HL-60 (cell line): ENCODE data around the gene PHC2.

Experiments used
- DNase-seq, 2 experiments: peaks; one replicate each; pipeline ENCODE4 v3.0.0-alpha.2; 2010 to 2020; ENCODE audit warnings: low read depth in 1 of 2, low spot score in 1 of 2
- H3K27ac ChIP-seq: fragments of 250-450 bp; sonication (Bioruptor Pico); replicated peaks from 2 replicates; pipeline ENCODE4 v1.5.1; 2020; ENCODE audit warnings: mild to moderate bottlenecking, moderate library complexity
- H3K27me3 ChIP-seq: fragments of 250-450 bp; sonication (Bioruptor Pico); 2 replicates; pipeline ENCODE4 v1.5.1; 2021; ENCODE audit warnings: mild to moderate bottlenecking, moderate library complexity; ENCODE audit not compliant: insufficient read depth, poor library complexity, severe bottlenecking
- H3K4me3 ChIP-seq: replicated peaks from 2 replicates; pipeline ENCODE4 v1.5.1; 2011; ENCODE audit warnings: mild to moderate bottlenecking, control low read depth, low read length; ENCODE audit not compliant: insufficient read depth
- CTCF ChIP-seq: IDR thresholded peaks from one replicate; pipeline ENCODE4 v1.5.1; 2011; ENCODE audit warnings: low read length, control low read depth, inconsistent platforms; ENCODE audit not compliant: insufficient read depth
- GABPA ChIP-seq: IDR thresholded peaks from 2 replicates; pipeline ENCODE4 v1.6.1; 2012; ENCODE audit warnings: low read depth
- POLR2AphosphoS5 ChIP-seq: IDR thresholded peaks from 2 replicates; pipeline ENCODE4 v1.6.1; 2012; ENCODE audit warnings: low read depth
- REST ChIP-seq: IDR thresholded peaks from 2 replicates; pipeline ENCODE4 v1.6.1; 2012; ENCODE audit warnings: low read depth; ENCODE audit not compliant: insufficient replicate concordance
- SPI1 ChIP-seq: IDR thresholded peaks from 2 replicates; pipeline ENCODE4 v1.6.1; 2012; ENCODE audit warnings: low read depth, mild to moderate bottlenecking, borderline replicate concordance

PHC2 gene

GRCh38 chr1:33401471-33401870 is 29.4 kb downstream of the PHC2 start:
- DNase-seq = no peak
- Histone ChIP-seq H3K4me3 (no peak overlapping the region), H3K27ac (no peak overlapping the region), H3K27me3 (no peaks in the 10 kb centered on the region)
- TF ChIP-seq REST (no peak), POLR2AphosphoS5 (no peak), CTCF (no peak), SPI1 (no peak), GABPA (no peak)

- TF ChIP-seq POLR2AphosphoS5 (no peak), REST (no peak), SPI1 (no peak), GABPA (no peak), CTCF (no peak)
- H3K27ac ChIP-seq = no peak overlapping the region
- H3K27me3 ChIP-seq = no peaks in the 10 kb centered on the region
- no peak overlapping the region for H3K4me3 ChIP-seq
- no peak for DNase-seq
Observed at GRCh38 chr1:33400153-33400911, 30.6 kb downstream of the PHC2 start.

- DNase-seq = no peak
- H3K27me3 ChIP-seq = no peaks in the 10 kb centered on the region
- H3K4me3 ChIP-seq = no peak overlapping the region
- H3K27ac ChIP-seq = no peak overlapping the region
- TF ChIP-seq POLR2AphosphoS5 (no peak), CTCF (no peak), REST (no peak), GABPA (no peak), SPI1 (no peak)
Observed at GRCh38 chr1:33399375-33399774, 31.5 kb downstream of the PHC2 start.
